OCI-LY7 (cell line): ENCODE data around the gene AKAP13. TPM values are rescaled to one million over a fixed set of nuclear protein-coding genes. Genes with fewer than 3 reads are reported as not detected.
"Not testable (repeated sequence)": the region's sequence is repeated elsewhere in the genome, so short reads cannot be mapped to it uniquely, and the experiment has no call there.

ENCODE experiments used
- BruUV-seq: library from RNA; stranded (reverse); fragments of 400-500 nt; replicated peaks from 2 replicates; lab custom pipeline; 2021; lab: Mats Ljungman, UMichigan
- CTCF ChIA-PET: fragments of 300-600 bp; sonication (Branson Sonifier 250); formaldehyde crosslinking; loops from one replicate; lab custom pipeline; 2022; ENCODE audit warnings: antibody characterized with exemption; ENCODE audit not compliant: unreplicated experiment; lab: Charles Lee
- POLR2A ChIA-PET: fragments of 300-600 bp; sonication (Branson Sonifier 250); formaldehyde crosslinking; loops from one replicate; lab custom pipeline; 2022; ENCODE audit warnings: antibody characterized with exemption; lab: Charles Lee
- DNase-seq: peaks from one replicate; pipeline ENCODE4 v3.0.0-alpha.2; 2015; ENCODE audit warnings: low spot score
- H2AFZ ChIP-seq: fragments of 200-600 bp; sonication (generic), shearing (Covaris generic); 2 replicates; pipeline ENCODE4 v1.6.1; 2014; ENCODE audit warnings: mild to moderate bottlenecking, antibody characterized with exemption, low read length, moderate library complexity
- H3K27ac ChIP-seq: fragments of 200-600 bp; sonication (generic); 2 replicates; pipeline ENCODE4 v1.5.1; 2014; ENCODE audit warnings: mixed run types, low read depth, mild to moderate bottlenecking, moderate library complexity, low read length, inconsistent platforms; ENCODE audit not compliant: poor library complexity, severe bottlenecking
- H3K36me3 ChIP-seq: fragments of 200-600 bp; sonication (generic); 2 replicates; pipeline ENCODE4 v1.6.1; 2014; ENCODE audit warnings: mild to moderate bottlenecking, antibody characterized with exemption, low read length, moderate library complexity, mixed read lengths; ENCODE audit not compliant: insufficient read depth
- H3K4me1 ChIP-seq: fragments of 200-600 bp; sonication (generic); 2 replicates; pipeline ENCODE4 v1.5.1; 2014; ENCODE audit warnings: mild to moderate bottlenecking, low read length; ENCODE audit not compliant: insufficient read depth, poor library complexity, severe bottlenecking
- H3K4me2 ChIP-seq: fragments of 200-600 bp; sonication (generic); 2 replicates; pipeline ENCODE4 v1.6.1; 2014; ENCODE audit warnings: mild to moderate bottlenecking, low read length
- H3K4me3 ChIP-seq: fragments of 200-600 bp; sonication (generic); 2 replicates; pipeline ENCODE4 v1.5.1; 2014; ENCODE audit warnings: mild to moderate bottlenecking, low read depth, low read length; ENCODE audit not compliant: poor library complexity, severe bottlenecking
- H3K79me2 ChIP-seq: fragments of 200-600 bp; sonication (generic); 2 replicates; pipeline ENCODE4 v1.6.1; 2016; ENCODE audit warnings: low read depth, mild to moderate bottlenecking, low read length, moderate library complexity, mixed read lengths; ENCODE audit not compliant: insufficient read depth
- H3K9me2 ChIP-seq: fragments of 200-600 bp; sonication (generic); 2 replicates; pipeline ENCODE4 v1.6.1; 2016; ENCODE audit warnings: mild to moderate bottlenecking, low read length, mixed read lengths; ENCODE audit not compliant: insufficient read depth
- H3K9me3 ChIP-seq: fragments of 200-600 bp; sonication (generic); 2 replicates; pipeline ENCODE4 v1.6.1; 2014; ENCODE audit warnings: mild to moderate bottlenecking, mixed run types, low read length, mixed read lengths
- H4K20me1 ChIP-seq: fragments of 200-600 bp; sonication (generic); 2 replicates; pipeline ENCODE4 v1.6.1; 2014; ENCODE audit warnings: mild to moderate bottlenecking, antibody characterized with exemption, low read length, moderate library complexity, mixed read lengths; ENCODE audit not compliant: insufficient read depth
- EZH2phosphoT487 ChIP-seq: fragments of 200-600 bp; sonication (generic); IDR thresholded peaks from 2 replicates; pipeline ENCODE4 v1.6.1; 2018; ENCODE audit warnings: low read depth, borderline replicate concordance, mild to moderate bottlenecking, mixed run types, antibody characterized with exemption, low read length, moderate library complexity, mixed read lengths
- intact Hi-C: fragments of 100-400 bp; cut with micrococcal nuclease; formaldehyde crosslinking; loops from one replicate; pipeline ENCODE4 v1.10.0; 2022; ENCODE audit not compliant: unreplicated experiment
- total RNA-seq, 2 experiments: library from RNA; depleted of rRNA in 1 of 2; stranded (reverse); fragments of >200 nt in 1 of 2; shearing (Covaris generic) in 1 of 2; gene quantifications; 2 replicates each; pipeline ENCODE4 v1.2.3, GENCODE V29; 2014 to 2022
- TF ChIP-seq, protein P1 (sequence below): fragments of 200-600 bp; sonication (generic); conservative IDR thresholded peaks from 2 replicates; pipeline ENCODE4 v1.5.1; 2014; ENCODE audit warnings: mild to moderate bottlenecking, antibody characterized with exemption, low read length, moderate library complexity, mixed read lengths

Gene AKAP13
- total RNA-seq, 2 experiments from 2014 or later, result 140 to 250 TPM

DNA sequence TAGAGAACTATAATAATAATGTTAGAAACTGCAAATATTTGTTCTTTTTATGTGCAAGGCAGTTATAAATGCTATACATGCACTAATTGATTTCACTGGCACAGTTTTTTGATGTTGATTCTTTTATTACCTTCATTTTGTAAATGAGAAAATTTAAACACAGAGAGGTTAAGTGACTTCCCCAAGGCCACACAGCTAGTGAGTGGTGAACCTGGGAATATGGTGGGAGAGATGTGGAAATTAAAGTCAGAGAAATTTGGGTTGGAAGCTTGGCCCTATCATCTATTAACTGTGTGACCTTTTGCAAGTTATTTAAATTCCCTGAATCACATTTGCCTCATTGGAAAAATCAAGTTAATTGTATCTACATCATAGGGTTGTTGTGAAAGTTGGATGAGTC lies 39.6 kb upstream of the AKAP13 start:
- Histone ChIP-seq H3K9me3 (no peaks in the 10 kb centered on the region), H3K4me2 (no peak overlapping the region), H3K79me2 (no peaks in the 10 kb centered on the region), H3K4me1 (peaks cover 17% of the 10 kb centered on the region), H3K27ac (no peak overlapping the region), H3K36me3 (no peaks in the 10 kb centered on the region), H3K4me3 (no peak overlapping the region), H2AFZ (no peak overlapping the region), H4K20me1 (no peaks in the 10 kb centered on the region), H3K9me2 (no peaks in the 10 kb centered on the region)
- DNase-seq, result no peak
- intact Hi-C loops, result no loop called here
- no TSS peak for BruUV-seq
- no peak for TF ChIP-seq EZH2phosphoT487
- TF ChIP-seq, protein P1, sequence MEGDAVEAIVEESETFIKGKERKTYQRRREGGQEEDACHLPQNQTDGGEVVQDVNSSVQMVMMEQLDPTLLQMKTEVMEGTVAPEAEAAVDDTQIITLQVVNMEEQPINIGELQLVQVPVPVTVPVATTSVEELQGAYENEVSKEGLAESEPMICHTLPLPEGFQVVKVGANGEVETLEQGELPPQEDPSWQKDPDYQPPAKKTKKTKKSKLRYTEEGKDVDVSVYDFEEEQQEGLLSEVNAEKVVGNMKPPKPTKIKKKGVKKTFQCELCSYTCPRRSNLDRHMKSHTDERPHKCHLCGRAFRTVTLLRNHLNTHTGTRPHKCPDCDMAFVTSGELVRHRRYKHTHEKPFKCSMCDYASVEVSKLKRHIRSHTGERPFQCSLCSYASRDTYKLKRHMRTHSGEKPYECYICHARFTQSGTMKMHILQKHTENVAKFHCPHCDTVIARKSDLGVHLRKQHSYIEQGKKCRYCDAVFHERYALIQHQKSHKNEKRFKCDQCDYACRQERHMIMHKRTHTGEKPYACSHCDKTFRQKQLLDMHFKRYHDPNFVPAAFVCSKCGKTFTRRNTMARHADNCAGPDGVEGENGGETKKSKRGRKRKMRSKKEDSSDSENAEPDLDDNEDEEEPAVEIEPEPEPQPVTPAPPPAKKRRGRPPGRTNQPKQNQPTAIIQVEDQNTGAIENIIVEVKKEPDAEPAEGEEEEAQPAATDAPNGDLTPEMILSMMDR, result no peak
- ChIA-PET POLR2A (interaction anchor here (1.3 kb wide), 1 partner anchor 10 kb away, joined by 5 read pairs; no protein-coding TSS in a partner anchor), CTCF (no interaction called here)

- H2AFZ ChIP-seq, POLR2A ChIA-PET, H3K36me3 ChIP-seq, H4K20me1 ChIP-seq, H3K9me3 ChIP-seq, H3K27ac ChIP-seq, DNase-seq, H3K79me2 ChIP-seq, CTCF ChIA-PET, H3K4me3 ChIP-seq, H3K4me2 ChIP-seq, H3K9me2 ChIP-seq, BruUV-seq, intact Hi-C loops: not testable (repeated sequence)
- peaks cover 13% of the 10 kb centered on the region for H3K4me1 ChIP-seq
These were observed 38.2 kb upstream of the AKAP13 start for GRCh38 chr15:85342163-85342562.

DNA sequence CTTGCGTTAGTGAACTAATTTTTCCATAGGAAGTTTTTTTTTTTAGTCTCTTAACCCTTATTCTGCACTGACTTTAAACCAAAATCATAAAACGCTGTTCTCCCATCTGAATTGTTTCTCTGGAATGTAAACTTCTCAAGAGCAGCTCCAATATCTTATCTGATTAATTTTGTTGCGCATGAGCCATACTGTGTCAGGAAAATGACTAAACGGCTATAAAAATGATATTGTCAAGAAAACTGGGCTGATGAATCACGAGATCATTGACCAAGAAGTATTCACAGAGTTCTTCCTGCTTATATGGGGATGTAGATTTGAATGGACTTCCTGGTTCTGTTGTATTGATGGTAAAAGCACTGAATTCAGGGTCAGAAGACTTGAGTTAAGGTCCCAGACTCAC lies 37.0 kb upstream of the AKAP13 start:
- H3K27ac ChIP-seq, DNase-seq, intact Hi-C loops, H4K20me1 ChIP-seq, H3K9me3 ChIP-seq, H3K36me3 ChIP-seq, BruUV-seq, H3K4me1 ChIP-seq, H3K79me2 ChIP-seq, H3K4me3 ChIP-seq, H3K9me2 ChIP-seq, H3K4me2 ChIP-seq, CTCF ChIA-PET: not testable (repeated sequence)
- peak overlapping the region; percentile 76; the same call in 1 of the 2 replicates for H2AFZ ChIP-seq
- POLR2A ChIA-PET, result interaction anchor here (0.7 to 1.6 kb wide), 2 partner anchors 13 to 62 kb away, joined by 7 to 9 read pairs; no protein-coding TSS in a partner anchor

- H3K36me3 ChIP-seq, H3K79me2 ChIP-seq, H3K4me2 ChIP-seq, intact Hi-C loops, DNase-seq, H3K4me3 ChIP-seq, H3K9me2 ChIP-seq, H3K9me3 ChIP-seq, H3K27ac ChIP-seq, H3K4me1 ChIP-seq, H4K20me1 ChIP-seq, BruUV-seq, H2AFZ ChIP-seq: not testable (repeated sequence)
- CTCF ChIA-PET, result interaction anchor here (0.6 kb wide), 1 partner anchor 55 kb away, joined by 3 read pairs; no protein-coding TSS in a partner anchor
- POLR2A ChIA-PET, result interaction anchor here (1.2 to 1.6 kb wide), 2 partner anchors 12 to 60 kb away, joined by 4 to 7 read pairs; no protein-coding TSS in a partner anchor
These were observed 36.2 kb upstream of the AKAP13 start for GRCh38 chr15:85344241-85344640.

GRCh38 chr15:85344653-85345114 lies 35.7 kb upstream of the AKAP13 start:
- DNase-seq, H2AFZ ChIP-seq, H3K9me3 ChIP-seq, H3K79me2 ChIP-seq, H4K20me1 ChIP-seq, H3K36me3 ChIP-seq, H3K4me2 ChIP-seq, H3K27ac ChIP-seq, H3K4me3 ChIP-seq, BruUV-seq, H3K4me1 ChIP-seq, intact Hi-C loops, H3K9me2 ChIP-seq: not testable (repeated sequence)
- ChIA-PET CTCF (interaction anchor here (0.6 kb wide), 1 partner anchor 55 kb away, joined by 3 read pairs; no protein-coding TSS in a partner anchor), POLR2A (interaction anchor here (1.2 to 1.6 kb wide), 2 partner anchors 12 to 59 kb away, joined by 4 to 7 read pairs; no protein-coding TSS in a partner anchor)
